Endothelial cell of umbilical vein (primary cell): Measurements from ENCODE around the gene THNSL1. TPM values are rescaled to one million over a fixed set of nuclear protein-coding genes. Genes with fewer than 3 reads are reported as not detected.

Source experiments
- BruUV-seq: library from RNA; stranded (reverse); fragments of 400-500 nt; replicated peaks from 2 replicates; lab custom pipeline; 2021; lab: Mats Ljungman, UMichigan
- CTCF ChIA-PET: fragments of 300-600, 350-600 bp; sonication (Branson Sonifier 250); formaldehyde crosslinking; loops from one replicate; lab custom pipeline; 2021; ENCODE audit warnings: antibody characterized with exemption, inconsistent platforms; lab: Charles Lee
- POLR2A ChIA-PET: fragments of 300-600, 350-600 bp; sonication (Branson Sonifier 250); formaldehyde crosslinking; loops from one replicate; lab custom pipeline; 2021; ENCODE audit warnings: antibody characterized with exemption, inconsistent platforms; lab: Charles Lee
- DNase-seq: peaks from one replicate; pipeline ENCODE4 v3.0.0-alpha.2; 2011; ENCODE audit warnings: low read depth, low spot score
- FAIRE-seq: peaks from 2 replicates; lab custom pipeline; 2011; peaks lifted over from hg19 to GRCh38; lab: Jason Lieb, UNC
- H2AFZ ChIP-seq: 2 replicates; pipeline ENCODE4 v1.6.0; 2012; ENCODE audit warnings: low read depth, low read length, control low read depth, inconsistent platforms
- H3K27ac ChIP-seq: 2 replicates; pipeline ENCODE4 v1.5.1; 2011; ENCODE audit warnings: low read depth, mild to moderate bottlenecking, control low read depth, low read length, moderate library complexity; ENCODE audit not compliant: insufficient read depth
- H3K27me3 ChIP-seq, 2 experiments: 2 replicates each; pipeline versions ENCODE4 v1.6.0 to v1.6.1; 2011; ENCODE audit warnings: low read length in 2 of 2, mixed read lengths in 1 of 2; ENCODE audit not compliant: control insufficient read depth in 2 of 2, insufficient read depth in 2 of 2
- H3K36me3 ChIP-seq, 2 experiments: 2 replicates in 1 of 2; 3 replicates in 1 of 2; pipeline ENCODE4 v1.5.1; 2011; ENCODE audit warnings: low read length in 2 of 2, mild to moderate bottlenecking in 1 of 2, moderate library complexity in 1 of 2; ENCODE audit not compliant: control insufficient read depth in 2 of 2, insufficient read depth in 2 of 2; ENCODE audit errors: extremely low read depth in 1 of 2
- H3K4me1 ChIP-seq: 3 replicates; pipeline ENCODE4 v1.5.1; 2011; ENCODE audit warnings: mild to moderate bottlenecking, low read length; ENCODE audit not compliant: control insufficient read depth, insufficient read depth; ENCODE audit errors: extremely low read depth
- H3K4me2 ChIP-seq: 2 replicates; pipeline ENCODE4 v1.6.1; 2011; ENCODE audit warnings: low read length, control low read depth, mixed read lengths; ENCODE audit not compliant: insufficient read depth
- H3K4me3 ChIP-seq, 3 experiments: fragments of 200-600 bp in 1 of 3; sonication (generic), shearing (Covaris generic) in 1 of 3; replicated peaks in 1 of 3; 2 replicates each; pipeline ENCODE4 v1.5.1; 2011 to 2016; ENCODE audit warnings: control low read depth in 3 of 3, low read length in 3 of 3, mild to moderate bottlenecking in 2 of 3, inconsistent platforms in 1 of 3, low read depth in 1 of 3, moderate library complexity in 1 of 3; ENCODE audit not compliant: insufficient read depth in 1 of 3
- H3K79me2 ChIP-seq: 2 replicates; pipeline ENCODE4 v1.6.0; 2012; ENCODE audit warnings: low read length, inconsistent platforms; ENCODE audit not compliant: control insufficient read depth, insufficient read depth
- H3K9ac ChIP-seq: replicated peaks from 2 replicates; pipeline ENCODE3; 2011; ENCODE audit warnings: low read length, control low read depth; ENCODE audit not compliant: insufficient read depth; ENCODE audit errors: extremely low read depth
- H3K9me1 ChIP-seq: replicated peaks from 3 replicates; pipeline ENCODE4 v1.6.0; 2011; ENCODE audit warnings: mild to moderate bottlenecking, low read length; ENCODE audit not compliant: control insufficient read depth, insufficient read depth; ENCODE audit errors: extremely low read depth
- H3K9me3 ChIP-seq: replicated peaks from 2 replicates; pipeline ENCODE4 v1.5.1; 2012; ENCODE audit warnings: low read length, inconsistent platforms; ENCODE audit not compliant: control insufficient read depth, insufficient read depth
- H4K20me1 ChIP-seq: replicated peaks from 2 replicates; pipeline ENCODE3; 2011; ENCODE audit warnings: mild to moderate bottlenecking, low read length; ENCODE audit not compliant: control insufficient read depth, insufficient read depth; ENCODE audit errors: extremely low read depth
- EZH2 ChIP-seq: IDR thresholded peaks from 2 replicates; pipeline ENCODE4 v1.6.1; 2012; ENCODE audit warnings: borderline replicate concordance, low read depth, mild to moderate bottlenecking, moderate library complexity, low read length, inconsistent platforms; ENCODE audit not compliant: severe bottlenecking
- FOS ChIP-seq: IDR thresholded peaks from 2 replicates; pipeline ENCODE4 v1.6.1; 2011; ENCODE audit warnings: mild to moderate bottlenecking, low read length, moderate library complexity, borderline replicate concordance; ENCODE audit not compliant: insufficient read depth
- GATA2 ChIP-seq: IDR thresholded peaks from 2 replicates; pipeline ENCODE4 v1.7.0; 2011; ENCODE audit warnings: low read depth, mild to moderate bottlenecking, moderate library complexity, mixed read lengths, low read length; ENCODE audit not compliant: insufficient read length, insufficient read depth
- JUN ChIP-seq: IDR thresholded peaks from 2 replicates; pipeline ENCODE4 v1.6.1; 2011; ENCODE audit warnings: borderline replicate concordance, low read depth; ENCODE audit not compliant: insufficient read length, insufficient read depth
- MYC ChIP-seq: IDR thresholded peaks from one replicate; pipeline ENCODE4 v1.6.1; 2011; ENCODE audit warnings: mild to moderate bottlenecking, low read depth, low read length
- POLR2A ChIP-seq: IDR thresholded peaks from 2 replicates; pipeline ENCODE4 v1.6.1; 2012; ENCODE audit warnings: low read depth, mild to moderate bottlenecking, control low read depth, low read length
- POLR2AphosphoS5 ChIP-seq: IDR thresholded peaks from 2 replicates; pipeline ENCODE4 v1.6.1; 2012; ENCODE audit warnings: low read depth, mild to moderate bottlenecking, control low read depth, low read length, moderate library complexity; ENCODE audit not compliant: insufficient read depth
- dilution Hi-C: fragments of 300-500 bp; cut with MboI; formaldehyde crosslinking; loops from one replicate; pipeline ENCODE4 v1.15.0; 2019; ENCODE audit warnings: low sequenced_read_pairs; ENCODE audit not compliant: extremely low pct_ligation_motif_present
- intact Hi-C: fragments of 100-400 bp; cut with micrococcal nuclease; formaldehyde crosslinking; loops from one replicate; pipeline ENCODE4 v1.10.0; 2022
- polyA plus RNA-seq, 4 experiments: library from polyadenylated mRNA; depleted of rRNA in 3 of 4; stranded (reverse) in 3 of 4; unstranded in 1 of 4; fragments of >200 nt; gene quantifications; 2 replicates each; pipeline versions ENCODE4 v1.2.1 to v1.2.3, GENCODE V29; 2011 to 2012; ENCODE audit warnings: missing spikeins in 1 of 4
- total RNA-seq: library from RNA; stranded (reverse); gene quantifications from 2 replicates; pipeline ENCODE4 v1.2.3, GENCODE V29; 2021
- TF ChIP-seq, protein P1 (sequence below): IDR thresholded peaks from 2 replicates; pipeline ENCODE4 v1.6.1; 2011; ENCODE audit not compliant: insufficient read depth, insufficient read length
- TF ChIP-seq, protein P2 (sequence below), 2 donors: IDR thresholded peaks; 1 replicate in 1 of 2; 2 replicates in 1 of 2; pipeline ENCODE4 v1.5.1; 2011; ENCODE audit warnings: low read length in 2 of 2, mild to moderate bottlenecking in 2 of 2, moderate library complexity in 2 of 2, control low read depth in 1 of 2, inconsistent platforms in 1 of 2, low read depth in 1 of 2; ENCODE audit not compliant: insufficient read depth in 1 of 2; ENCODE audit errors: extremely low read depth in 1 of 2

The THNSL1 gene
- total and polyA plus RNA-seq, 2 donors (not counting 3 experiments of a cell fraction or from before 2014, with no cell fraction given), result 0.52 to 2.1 TPM

- no TSS peak for BruUV-seq
- no peaks in the 10 kb centered on the region for H3K36me3 ChIP-seq
- H2AFZ ChIP-seq, result no peak overlapping the region
- no peak for DNase-seq
- no peaks in the 10 kb centered on the region for H4K20me1 ChIP-seq
- no peaks in the 10 kb centered on the region for H3K79me2 ChIP-seq
- no peak overlapping the region for H3K4me3 ChIP-seq
- H3K4me1 ChIP-seq, result no peaks in the 10 kb centered on the region
- dilution Hi-C loops (no loop called here), intact Hi-C loops (no loop called here)
- no peaks in the 10 kb centered on the region for H3K9me3 ChIP-seq
- POLR2A ChIA-PET, result no interaction called here
- FAIRE-seq, result no peak
- H3K27me3 ChIP-seq, result peaks cover 0 to 3% of the 10 kb centered on the region in 2 experiments
- TF ChIP-seq GATA2 (no peak), EZH2 (no peak), JUN (no peak)
- TF ChIP-seq, protein P1, sequence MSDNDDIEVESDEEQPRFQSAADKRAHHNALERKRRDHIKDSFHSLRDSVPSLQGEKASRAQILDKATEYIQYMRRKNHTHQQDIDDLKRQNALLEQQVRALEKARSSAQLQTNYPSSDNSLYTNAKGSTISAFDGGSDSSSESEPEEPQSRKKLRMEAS, result no peak
- CTCF ChIA-PET, result interaction anchor here (2.1 kb wide), 1 partner anchor 363 kb away, joined by 10 read pairs; no protein-coding TSS in a partner anchor
- no peaks in the 10 kb centered on the region for H3K9me1 ChIP-seq
- no peak overlapping the region for H3K27ac ChIP-seq
- no peak overlapping the region for H3K4me2 ChIP-seq
- no peak overlapping the region for H3K9ac ChIP-seq
Measured at GRCh38 chr10:24981161-24981710, 35.2 kb upstream of the THNSL1 start.

DNA sequence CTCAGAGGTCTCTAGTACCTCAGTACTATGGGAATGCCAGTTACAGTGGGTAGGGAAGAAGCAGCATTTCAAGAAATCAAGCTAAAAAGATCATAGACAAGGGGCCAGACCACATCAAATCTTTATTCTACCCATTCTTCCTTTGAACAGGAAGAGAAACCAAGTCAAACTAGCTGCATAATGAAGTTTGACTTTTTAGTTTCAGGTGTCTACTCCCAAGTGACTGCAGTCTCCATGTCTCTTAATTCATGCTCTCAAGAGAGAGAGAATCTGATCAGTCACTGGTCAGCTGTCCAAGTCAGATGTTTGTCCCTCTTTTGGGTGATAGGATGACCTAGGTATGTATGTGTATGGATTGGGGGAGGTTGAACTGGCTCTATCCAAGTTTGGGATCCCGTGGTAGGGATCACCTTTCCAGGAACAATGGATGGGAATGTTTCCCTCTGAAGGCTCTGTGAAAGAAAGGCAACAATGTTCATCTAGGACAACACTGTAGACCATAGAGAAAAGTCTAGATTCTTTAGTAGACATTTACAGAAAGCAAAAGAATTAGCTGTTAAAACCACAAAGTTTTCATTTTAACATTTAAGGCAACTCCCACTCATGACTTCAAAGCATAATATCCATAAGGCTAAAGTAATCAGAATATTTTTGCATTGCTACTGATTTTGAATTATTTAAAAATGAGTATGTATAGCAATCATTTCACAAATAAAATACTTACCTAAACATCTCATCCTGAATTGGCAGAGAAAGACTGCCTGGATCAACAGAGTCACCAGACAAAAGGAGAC is 33.9 kb upstream of the THNSL1 start:
- H3K27ac ChIP-seq, result no peak overlapping the region
- no peak overlapping the region for H2AFZ ChIP-seq
- dilution Hi-C loops (no loop called here), intact Hi-C loops (no loop called here)
- TF ChIP-seq POLR2A (no peak), EZH2 (no peak), FOS (no peak), JUN (no peak), POLR2AphosphoS5 (no peak), GATA2 (no peak), MYC (no peak)
- TF ChIP-seq, protein P1, result no peak
- TF ChIP-seq, protein P2, sequence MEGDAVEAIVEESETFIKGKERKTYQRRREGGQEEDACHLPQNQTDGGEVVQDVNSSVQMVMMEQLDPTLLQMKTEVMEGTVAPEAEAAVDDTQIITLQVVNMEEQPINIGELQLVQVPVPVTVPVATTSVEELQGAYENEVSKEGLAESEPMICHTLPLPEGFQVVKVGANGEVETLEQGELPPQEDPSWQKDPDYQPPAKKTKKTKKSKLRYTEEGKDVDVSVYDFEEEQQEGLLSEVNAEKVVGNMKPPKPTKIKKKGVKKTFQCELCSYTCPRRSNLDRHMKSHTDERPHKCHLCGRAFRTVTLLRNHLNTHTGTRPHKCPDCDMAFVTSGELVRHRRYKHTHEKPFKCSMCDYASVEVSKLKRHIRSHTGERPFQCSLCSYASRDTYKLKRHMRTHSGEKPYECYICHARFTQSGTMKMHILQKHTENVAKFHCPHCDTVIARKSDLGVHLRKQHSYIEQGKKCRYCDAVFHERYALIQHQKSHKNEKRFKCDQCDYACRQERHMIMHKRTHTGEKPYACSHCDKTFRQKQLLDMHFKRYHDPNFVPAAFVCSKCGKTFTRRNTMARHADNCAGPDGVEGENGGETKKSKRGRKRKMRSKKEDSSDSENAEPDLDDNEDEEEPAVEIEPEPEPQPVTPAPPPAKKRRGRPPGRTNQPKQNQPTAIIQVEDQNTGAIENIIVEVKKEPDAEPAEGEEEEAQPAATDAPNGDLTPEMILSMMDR (IDR thresholded peaks at IDR 0.05; ENCODE audit: extremely low read depth in 1 of 2, insufficient read depth in 1 of 2, low read depth in 1 of 2, low read length in 2 of 2), result no peak
- FAIRE-seq (no peak), DNase-seq (no peak)
- ChIA-PET POLR2A (no interaction called here), CTCF (interaction anchor here (2.1 kb wide), 1 partner anchor 365 kb away, joined by 10 read pairs; no protein-coding TSS in a partner anchor)
- peaks cover 0 to 3% of the 10 kb centered on the region in 2 experiments for H3K27me3 ChIP-seq
- H3K9me3 ChIP-seq, result no peaks in the 10 kb centered on the region
- no peak overlapping the region for H3K4me3 ChIP-seq
- BruUV-seq, result no TSS peak
- H3K4me2 ChIP-seq, result no peak overlapping the region
- no peaks in the 10 kb centered on the region for H3K9me1 ChIP-seq
- no peaks in the 10 kb centered on the region for H4K20me1 ChIP-seq
- no peak overlapping the region for H3K9ac ChIP-seq
- H3K79me2 ChIP-seq, result no peaks in the 10 kb centered on the region
- H3K36me3 ChIP-seq, result no peaks in the 10 kb centered on the region
- H3K4me1 ChIP-seq, result no peaks in the 10 kb centered on the region
